Fibroblast of mammary gland (primary cell): ENCODE measurements around the gene EML1.

Source experiments
- DNase-seq: peaks from one replicate; pipeline ENCODE4 v3.0.0-alpha.2; 2010; ENCODE audit warnings: low read depth
- H3K4me3 ChIP-seq: 2 replicates; pipeline ENCODE4 v1.5.1; 2011; ENCODE audit warnings: low read depth, mild to moderate bottlenecking, low read length, moderate library complexity; ENCODE audit not compliant: control insufficient read depth
- TF ChIP-seq, protein P1 (sequence below): conservative IDR thresholded peaks from 2 replicates; pipeline ENCODE4 v1.5.1; 2011; ENCODE audit warnings: low read depth, low read length, inconsistent platforms; ENCODE audit not compliant: control insufficient read depth, insufficient read depth

The EML1 gene

DNA sequence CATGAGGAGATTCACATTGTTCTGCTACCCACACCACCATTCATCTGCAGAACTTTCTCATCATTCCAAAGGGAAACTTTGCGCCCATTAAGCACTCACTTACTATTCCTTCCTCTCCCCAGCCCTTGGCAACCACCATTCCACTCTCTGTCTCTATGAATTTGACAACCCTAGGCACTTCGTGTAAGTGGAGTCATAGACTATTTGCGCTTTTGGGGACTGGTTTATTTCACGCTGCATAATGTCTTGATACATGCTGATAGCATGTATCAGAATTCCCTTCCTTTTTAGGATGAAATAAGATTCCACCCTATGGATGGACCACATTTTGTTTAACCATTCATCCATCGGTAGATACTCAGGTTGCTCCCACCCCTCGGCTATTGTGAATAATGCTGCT lies 4.5 kb upstream of the EML1 start:
- H3K4me3 ChIP-seq: no peak overlapping the region
- no peak for DNase-seq
- TF ChIP-seq, protein P1, sequence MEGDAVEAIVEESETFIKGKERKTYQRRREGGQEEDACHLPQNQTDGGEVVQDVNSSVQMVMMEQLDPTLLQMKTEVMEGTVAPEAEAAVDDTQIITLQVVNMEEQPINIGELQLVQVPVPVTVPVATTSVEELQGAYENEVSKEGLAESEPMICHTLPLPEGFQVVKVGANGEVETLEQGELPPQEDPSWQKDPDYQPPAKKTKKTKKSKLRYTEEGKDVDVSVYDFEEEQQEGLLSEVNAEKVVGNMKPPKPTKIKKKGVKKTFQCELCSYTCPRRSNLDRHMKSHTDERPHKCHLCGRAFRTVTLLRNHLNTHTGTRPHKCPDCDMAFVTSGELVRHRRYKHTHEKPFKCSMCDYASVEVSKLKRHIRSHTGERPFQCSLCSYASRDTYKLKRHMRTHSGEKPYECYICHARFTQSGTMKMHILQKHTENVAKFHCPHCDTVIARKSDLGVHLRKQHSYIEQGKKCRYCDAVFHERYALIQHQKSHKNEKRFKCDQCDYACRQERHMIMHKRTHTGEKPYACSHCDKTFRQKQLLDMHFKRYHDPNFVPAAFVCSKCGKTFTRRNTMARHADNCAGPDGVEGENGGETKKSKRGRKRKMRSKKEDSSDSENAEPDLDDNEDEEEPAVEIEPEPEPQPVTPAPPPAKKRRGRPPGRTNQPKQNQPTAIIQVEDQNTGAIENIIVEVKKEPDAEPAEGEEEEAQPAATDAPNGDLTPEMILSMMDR: no peak

DNA sequence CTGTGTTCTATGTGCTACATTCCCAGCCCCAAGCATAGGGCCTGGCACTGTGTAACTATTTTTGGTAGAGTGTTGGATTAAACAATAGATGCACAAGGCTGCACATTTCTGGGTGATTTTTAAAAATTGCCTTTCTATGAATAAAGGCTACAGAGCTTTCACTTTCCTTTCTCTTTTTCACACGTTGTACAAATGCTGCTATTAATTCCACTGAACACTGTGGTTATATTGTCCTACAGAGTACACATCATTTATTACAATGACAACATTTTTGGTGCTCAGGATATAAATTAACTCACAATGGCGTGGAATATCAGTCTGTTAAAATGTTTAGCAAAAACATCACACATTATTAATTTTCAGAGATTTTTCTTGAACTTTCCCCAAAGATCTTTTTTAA lies 3.6 kb upstream of the EML1 start:
- no peak for DNase-seq
- TF ChIP-seq, protein P1: no peak
- H3K4me3 ChIP-seq: no peak overlapping the region

DNA sequence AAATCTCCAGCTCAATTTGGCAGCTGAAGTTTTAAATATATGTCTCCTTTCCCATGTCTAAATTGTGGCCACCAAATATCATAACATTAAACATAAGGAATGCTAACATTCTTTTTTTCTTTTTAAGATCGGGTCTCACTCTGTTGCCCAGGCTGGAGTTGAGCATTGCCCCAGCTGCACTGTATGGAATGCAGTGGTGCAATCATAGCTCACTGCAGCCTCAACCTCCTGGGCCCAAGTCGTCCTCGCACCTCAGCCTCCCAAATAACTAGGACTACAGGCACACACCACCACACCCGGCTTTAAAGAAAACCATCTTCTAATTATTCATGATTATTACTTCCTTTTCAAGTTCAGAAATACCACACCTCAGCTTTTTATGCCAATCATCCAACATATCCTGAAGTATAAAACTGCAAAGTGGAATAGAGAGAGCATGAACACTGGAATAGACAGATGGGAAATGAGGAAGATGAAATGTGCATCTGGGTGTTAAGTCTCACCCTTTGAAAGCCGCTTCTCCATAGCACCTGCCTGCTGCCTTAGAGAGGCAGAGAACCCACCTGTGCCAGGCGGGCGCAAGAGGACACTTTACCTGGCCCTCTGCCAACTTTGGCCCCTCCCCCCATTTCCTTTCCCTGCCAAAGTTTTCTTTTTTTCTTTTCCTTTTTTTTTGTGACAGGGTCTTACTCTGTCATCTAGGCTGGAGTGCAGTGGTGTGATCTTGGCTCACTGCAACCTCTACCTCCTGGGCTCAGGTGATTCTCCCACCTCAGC lies 2.8 kb upstream of the EML1 start:
- no peak overlapping the region for H3K4me3 ChIP-seq
- TF ChIP-seq, protein P1: no peak
- DNase-seq: no peak

DNA sequence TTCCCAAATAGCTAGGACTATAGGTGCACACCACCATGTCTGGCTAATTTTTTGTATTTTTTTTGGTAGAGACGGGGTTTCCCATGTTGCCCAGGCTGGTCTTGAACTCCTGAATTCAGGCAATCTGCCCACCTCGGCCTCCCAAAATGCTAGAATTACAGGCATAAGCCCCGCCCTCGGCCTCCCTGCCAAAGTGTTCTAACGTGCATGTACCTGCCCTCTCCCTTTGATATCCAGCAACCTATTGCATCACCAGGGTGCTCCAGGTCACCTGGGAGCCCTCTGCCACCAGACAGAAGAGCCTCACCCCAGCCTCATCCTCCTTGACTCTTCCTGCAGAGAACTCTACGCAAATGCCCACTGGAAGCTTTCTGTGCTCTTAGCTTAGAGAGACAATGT lies 2.2 kb upstream of the EML1 start:
- TF ChIP-seq, protein P1: no peak
- no peak overlapping the region for H3K4me3 ChIP-seq
- no peak for DNase-seq

DNA sequence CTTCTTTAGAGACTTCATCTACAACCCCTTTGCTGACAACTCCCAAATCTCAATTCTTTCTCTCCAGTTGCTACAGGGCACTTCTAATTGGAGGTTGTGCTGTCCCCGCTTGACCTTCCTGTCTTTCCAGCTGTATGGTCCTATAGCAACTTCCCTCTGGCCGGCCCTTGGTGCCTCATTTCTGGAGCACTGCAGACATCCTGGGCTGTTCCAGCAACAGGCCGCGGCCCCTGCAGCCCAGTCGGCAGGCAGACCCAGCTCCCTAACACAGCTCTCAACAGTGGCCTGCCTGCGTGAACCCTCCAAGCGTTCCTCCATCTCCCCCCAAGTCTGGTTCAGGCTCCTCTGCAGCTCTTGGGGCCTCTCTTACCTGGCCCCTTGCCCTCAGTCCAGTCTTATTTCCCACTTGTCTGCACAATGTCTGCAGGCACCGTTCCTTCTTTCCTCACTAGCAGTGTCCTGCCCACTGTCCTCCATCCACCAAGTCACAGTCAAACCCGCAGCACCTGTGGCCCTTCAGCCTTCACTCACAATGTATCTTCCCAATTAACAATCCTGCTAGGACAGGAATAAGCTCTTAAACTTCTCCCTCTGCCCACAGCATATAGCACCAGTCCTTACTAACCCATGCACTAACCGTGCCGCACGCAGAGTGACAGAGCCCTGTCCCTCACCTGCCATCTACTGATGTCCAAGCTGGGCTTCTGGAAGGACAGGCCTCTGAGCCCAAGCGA lies 1.6 kb upstream of the EML1 start:
- H3K4me3 ChIP-seq: no peak overlapping the region
- TF ChIP-seq, protein P1: no peak
- no peak for DNase-seq

DNA sequence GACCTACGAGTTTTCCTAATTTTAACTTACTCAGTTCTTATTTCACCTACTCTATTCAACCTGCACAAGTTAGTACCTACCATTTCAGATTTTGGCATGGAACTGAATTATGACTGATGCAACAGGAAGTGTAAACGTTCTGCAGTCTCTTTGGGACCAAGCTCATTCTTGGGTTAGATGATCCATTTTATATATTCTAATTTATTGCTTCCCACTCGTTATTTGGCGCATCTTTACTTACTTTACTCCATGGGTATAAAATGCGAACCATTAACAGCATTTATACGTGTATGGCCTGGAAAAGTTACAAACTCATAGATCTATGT lies 1.0 kb upstream of the EML1 start:
- peak overlapping the region; percentile 43 for H3K4me3 ChIP-seq
- DNase-seq: peak; percentile 25
- TF ChIP-seq, protein P1: no peak
